K562 (cell line): Measurements from ENCODE around the gene NSUN6. TPM values are rescaled to one million over a fixed set of nuclear protein-coding genes. Genes with fewer than 3 reads are reported as not detected.
A peak's percentile ranks its signal among the peaks of the same experiment; 100 is the strongest.

Experiments used
- C11orf30 ChIP-seq: fragments of 450-650 bp; IDR thresholded peaks from 2 replicates; pipeline ENCODE4 v1.6.1; 2016; ENCODE audit warnings: low read depth, mild to moderate bottlenecking
- ILK ChIP-seq: fragments of 450-650 bp; IDR thresholded peaks from 2 replicates; pipeline ENCODE4 v1.6.1; 2016; ENCODE audit warnings: missing genetic modification characterization, low read depth, mild to moderate bottlenecking, missing compliant biosample characterization, moderate library complexity, borderline replicate concordance
- MAFG ChIP-seq: fragments of 450-650 bp; conservative IDR thresholded peaks from 2 replicates; pipeline ENCODE4 v1.6.1; 2016; ENCODE audit warnings: missing genetic modification characterization, missing compliant biosample characterization
- ZBTB1 ChIP-seq: sonication (generic); formaldehyde crosslinking; IDR thresholded peaks from 2 replicates; pipeline ENCODE4 v1.8.1; 2023; ENCODE audit warnings: missing genetic modification reagents, low read depth, mild to moderate bottlenecking, borderline replicate concordance
- polyA plus RNA-seq, 8 experiments: library from polyadenylated mRNA; depleted of rRNA in 4 of 8; stranded (reverse) in 5 of 8; unstranded in 3 of 8; fragments of >200 nt; fragmentation: Nextera tagmentation in 2 of 8; fragmentation: Illumina TruSeq in 1 of 8; extraction: Ambion mirVana in 2 of 8; extraction: Trizol in 1 of 8; gene quantifications; 2 replicates each; pipeline versions ENCODE4 v1.2.1 to v1.2.3, GENCODE V29; 2011 to 2014; ENCODE audit warnings: inconsistent platforms in 1 of 8, missing spikeins in 1 of 8
- total RNA-seq, 7 experiments: library from RNA; depleted of rRNA in 6 of 7; stranded (reverse); fragments of >200 nt in 6 of 7; fragmentation: Illumina TruSeq in 2 of 7; extraction: Trizol in 2 of 7; gene quantifications; 2 replicates each; pipeline versions ENCODE4 v1.2.1 to v1.2.3, GENCODE V29; 2011 to 2021; ENCODE audit warnings: low replicate concordance in 1 of 7
- TF ChIP-seq, protein P1 (sequence below): IDR thresholded peaks from 3 replicates; pipeline ENCODE4 v1.6.1; 2011; ENCODE audit warnings: borderline replicate concordance, mild to moderate bottlenecking, moderate library complexity; ENCODE audit not compliant: insufficient read length; ENCODE audit errors: extremely low read depth
- TF ChIP-seq, protein P2 (sequence below): fragments of 450-650 bp; IDR thresholded peaks from 2 replicates; pipeline ENCODE4 v1.6.1; 2016; ENCODE audit warnings: mild to moderate bottlenecking

NSUN6 gene
- total and polyA plus RNA-seq, 9 of the 15 experiments (the other 6 are each of a cell fraction or from before 2014, with no cell fraction given), result 12.5 to 33.1 (median 24.2) TPM

DNA sequence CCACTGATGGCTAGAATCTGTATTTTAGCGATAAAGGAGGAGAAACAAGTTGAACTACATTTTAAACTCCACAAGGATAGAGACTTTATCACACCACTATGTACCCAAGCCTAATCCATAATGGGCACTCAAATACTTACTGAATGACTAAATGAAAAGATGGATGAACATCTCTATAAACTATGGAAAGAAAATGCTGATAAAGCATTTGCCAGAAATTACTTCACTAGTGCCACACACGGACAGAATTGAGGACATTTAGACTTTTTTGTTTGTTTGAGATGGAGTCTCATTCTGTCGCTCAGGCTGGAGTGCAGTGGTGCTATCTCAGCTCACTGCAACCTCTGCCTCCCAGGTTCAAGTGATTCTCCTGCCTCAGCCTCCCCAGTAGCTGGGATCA is 1.7 kb upstream of the NSUN6 start (continued):
- peak; percentile 62; the same call in 1 of the 2 replicates for TF ChIP-seq MAFG (tag)
- peak; percentile 71 for TF ChIP-seq C11orf30
- TF ChIP-seq, protein P1, sequence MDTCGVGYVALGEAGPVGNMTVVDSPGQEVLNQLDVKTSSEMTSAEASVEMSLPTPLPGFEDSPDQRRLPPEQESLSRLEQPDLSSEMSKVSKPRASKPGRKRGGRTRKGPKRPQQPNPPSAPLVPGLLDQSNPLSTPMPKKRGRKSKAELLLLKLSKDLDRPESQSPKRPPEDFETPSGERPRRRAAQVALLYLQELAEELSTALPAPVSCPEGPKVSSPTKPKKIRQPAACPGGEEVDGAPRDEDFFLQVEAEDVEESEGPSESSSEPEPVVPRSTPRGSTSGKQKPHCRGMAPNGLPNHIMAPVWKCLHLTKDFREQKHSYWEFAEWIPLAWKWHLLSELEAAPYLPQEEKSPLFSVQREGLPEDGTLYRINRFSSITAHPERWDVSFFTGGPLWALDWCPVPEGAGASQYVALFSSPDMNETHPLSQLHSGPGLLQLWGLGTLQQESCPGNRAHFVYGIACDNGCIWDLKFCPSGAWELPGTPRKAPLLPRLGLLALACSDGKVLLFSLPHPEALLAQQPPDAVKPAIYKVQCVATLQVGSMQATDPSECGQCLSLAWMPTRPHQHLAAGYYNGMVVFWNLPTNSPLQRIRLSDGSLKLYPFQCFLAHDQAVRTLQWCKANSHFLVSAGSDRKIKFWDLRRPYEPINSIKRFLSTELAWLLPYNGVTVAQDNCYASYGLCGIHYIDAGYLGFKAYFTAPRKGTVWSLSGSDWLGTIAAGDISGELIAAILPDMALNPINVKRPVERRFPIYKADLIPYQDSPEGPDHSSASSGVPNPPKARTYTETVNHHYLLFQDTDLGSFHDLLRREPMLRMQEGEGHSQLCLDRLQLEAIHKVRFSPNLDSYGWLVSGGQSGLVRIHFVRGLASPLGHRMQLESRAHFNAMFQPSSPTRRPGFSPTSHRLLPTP, result no peak
- TF ChIP-seq ZBTB1, result no peak
- TF ChIP-seq, protein P2, sequence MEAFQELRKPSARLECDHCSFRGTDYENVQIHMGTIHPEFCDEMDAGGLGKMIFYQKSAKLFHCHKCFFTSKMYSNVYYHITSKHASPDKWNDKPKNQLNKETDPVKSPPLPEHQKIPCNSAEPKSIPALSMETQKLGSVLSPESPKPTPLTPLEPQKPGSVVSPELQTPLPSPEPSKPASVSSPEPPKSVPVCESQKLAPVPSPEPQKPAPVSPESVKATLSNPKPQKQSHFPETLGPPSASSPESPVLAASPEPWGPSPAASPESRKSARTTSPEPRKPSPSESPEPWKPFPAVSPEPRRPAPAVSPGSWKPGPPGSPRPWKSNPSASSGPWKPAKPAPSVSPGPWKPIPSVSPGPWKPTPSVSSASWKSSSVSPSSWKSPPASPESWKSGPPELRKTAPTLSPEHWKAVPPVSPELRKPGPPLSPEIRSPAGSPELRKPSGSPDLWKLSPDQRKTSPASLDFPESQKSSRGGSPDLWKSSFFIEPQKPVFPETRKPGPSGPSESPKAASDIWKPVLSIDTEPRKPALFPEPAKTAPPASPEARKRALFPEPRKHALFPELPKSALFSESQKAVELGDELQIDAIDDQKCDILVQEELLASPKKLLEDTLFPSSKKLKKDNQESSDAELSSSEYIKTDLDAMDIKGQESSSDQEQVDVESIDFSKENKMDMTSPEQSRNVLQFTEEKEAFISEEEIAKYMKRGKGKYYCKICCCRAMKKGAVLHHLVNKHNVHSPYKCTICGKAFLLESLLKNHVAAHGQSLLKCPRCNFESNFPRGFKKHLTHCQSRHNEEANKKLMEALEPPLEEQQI, result no peak
- TF ChIP-seq ILK (tag), result no peak
